ENCODE data around the gene MRLN. TPM values are rescaled to one million over a fixed set of nuclear protein-coding genes. Genes with fewer than 3 reads are reported as not detected.

MRLN gene
- polyA plus RNA-seq, 1 of the 3 experiments (the other 2 are of a cell fraction): not detected

DNA sequence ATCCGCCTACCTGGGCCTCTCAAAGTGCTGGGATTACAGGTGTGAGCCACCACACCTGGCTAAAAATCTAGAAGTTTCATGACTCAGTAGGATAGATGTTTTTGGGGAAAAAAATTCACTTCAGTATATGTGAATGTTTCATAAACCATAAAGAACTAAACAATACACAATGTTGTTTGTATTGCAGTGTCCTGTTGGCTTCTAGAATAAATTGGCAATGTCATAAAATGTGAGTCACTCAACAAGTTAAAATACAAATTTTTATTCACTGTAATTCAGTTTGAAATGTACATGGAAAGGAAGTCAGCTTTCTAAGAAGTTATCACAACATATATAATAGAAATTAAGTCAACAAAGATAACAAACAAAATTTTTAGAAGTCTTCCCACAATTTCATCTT lies 16.5 kb downstream of the MRLN start:
- CTCF ChIA-PET: no interaction called here
- Histone ChIP-seq H3K79me2 (ENCODE audit: insufficient read depth) (no peaks in the 10 kb centered on the region), H4K20me1 (ENCODE audit: insufficient read depth) (no peaks in the 10 kb centered on the region), H3K9me2 (no peaks in the 10 kb centered on the region), H2AFZ (ENCODE audit: low read depth) (no peak overlapping the region), H3K36me3 (replicated peaks in 1 of 2; ENCODE audit: control insufficient read depth in 1 of 2, insufficient read depth in 2 of 2, low read length in 1 of 2) (no peaks in the 10 kb centered on the region), H3K27me3 (ENCODE audit: insufficient read depth) (no peaks in the 10 kb centered on the region), H3K9me3 (no peaks in the 10 kb centered on the region), H3K4me2 (no peak overlapping the region), H3F3A (replicated peaks; ENCODE audit: insufficient read depth) (no peaks in the 10 kb centered on the region), H3K9ac (no peak overlapping the region), H3K4me1 (ENCODE audit: control insufficient read depth in 1 of 2, insufficient read depth in 2 of 2, low read depth in 1 of 2, low read length in 1 of 2) (no peaks in the 10 kb centered on the region), H3K4me3 (ENCODE audit: low read depth in 2 of 2, low read length in 1 of 2) (no peak overlapping the region), H3K27ac (ENCODE audit: low read depth in 2 of 2, low read length in 1 of 2) (no peak overlapping the region)
- 36% methylated on average over 1 of the region's 1 CpG for WGBS (ENCODE audit: low lambda C conversion rate)
- no peak for DNase-seq
- POLR2A ChIA-PET: no interaction called here
- TF ChIP-seq FOXM1 (IDR thresholded peaks at IDR 0.05; ENCODE audit: low read depth): no peak
- TF ChIP-seq, protein P1, sequence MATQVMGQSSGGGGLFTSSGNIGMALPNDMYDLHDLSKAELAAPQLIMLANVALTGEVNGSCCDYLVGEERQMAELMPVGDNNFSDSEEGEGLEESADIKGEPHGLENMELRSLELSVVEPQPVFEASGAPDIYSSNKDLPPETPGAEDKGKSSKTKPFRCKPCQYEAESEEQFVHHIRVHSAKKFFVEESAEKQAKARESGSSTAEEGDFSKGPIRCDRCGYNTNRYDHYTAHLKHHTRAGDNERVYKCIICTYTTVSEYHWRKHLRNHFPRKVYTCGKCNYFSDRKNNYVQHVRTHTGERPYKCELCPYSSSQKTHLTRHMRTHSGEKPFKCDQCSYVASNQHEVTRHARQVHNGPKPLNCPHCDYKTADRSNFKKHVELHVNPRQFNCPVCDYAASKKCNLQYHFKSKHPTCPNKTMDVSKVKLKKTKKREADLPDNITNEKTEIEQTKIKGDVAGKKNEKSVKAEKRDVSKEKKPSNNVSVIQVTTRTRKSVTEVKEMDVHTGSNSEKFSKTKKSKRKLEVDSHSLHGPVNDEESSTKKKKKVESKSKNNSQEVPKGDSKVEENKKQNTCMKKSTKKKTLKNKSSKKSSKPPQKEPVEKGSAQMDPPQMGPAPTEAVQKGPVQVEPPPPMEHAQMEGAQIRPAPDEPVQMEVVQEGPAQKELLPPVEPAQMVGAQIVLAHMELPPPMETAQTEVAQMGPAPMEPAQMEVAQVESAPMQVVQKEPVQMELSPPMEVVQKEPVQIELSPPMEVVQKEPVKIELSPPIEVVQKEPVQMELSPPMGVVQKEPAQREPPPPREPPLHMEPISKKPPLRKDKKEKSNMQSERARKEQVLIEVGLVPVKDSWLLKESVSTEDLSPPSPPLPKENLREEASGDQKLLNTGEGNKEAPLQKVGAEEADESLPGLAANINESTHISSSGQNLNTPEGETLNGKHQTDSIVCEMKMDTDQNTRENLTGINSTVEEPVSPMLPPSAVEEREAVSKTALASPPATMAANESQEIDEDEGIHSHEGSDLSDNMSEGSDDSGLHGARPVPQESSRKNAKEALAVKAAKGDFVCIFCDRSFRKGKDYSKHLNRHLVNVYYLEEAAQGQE (IDR thresholded peaks at IDR 0.05; ENCODE audit: low read depth, low read length): no peak
- TF ChIP-seq FOXJ3 (CRISPR knock-in tag; IDR thresholded peaks at IDR 0.05): no peak
- TF ChIP-seq EP300 (IDR thresholded peaks at IDR 0.05; ENCODE audit: borderline replicate concordance in 1 of 2, low read depth in 1 of 2, low read length in 1 of 2): no peak

DNA sequence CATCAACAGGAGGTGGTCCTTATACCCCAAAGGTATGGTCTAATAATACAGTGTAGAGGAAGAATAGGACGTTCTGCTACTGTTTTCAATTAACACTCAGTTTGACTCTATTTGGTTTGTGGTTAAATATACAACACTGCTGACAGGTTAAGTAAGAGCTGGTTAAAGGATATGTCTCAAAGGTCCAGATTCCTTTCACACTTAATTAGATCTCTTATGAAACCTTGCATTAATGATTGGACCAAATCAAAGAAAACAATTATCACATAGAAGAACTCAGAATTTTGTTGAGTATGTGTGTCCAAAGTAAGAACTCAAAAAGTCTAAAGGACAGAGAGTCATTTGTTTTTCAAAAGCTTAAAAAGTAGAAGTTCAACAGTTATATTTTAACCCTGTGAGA lies 18.0 kb downstream of the MRLN start:
- DNase-seq: no peak
- Histone ChIP-seq H3K4me2 (no peak overlapping the region), H3K79me2 (ENCODE audit: insufficient read depth) (no peaks in the 10 kb centered on the region), H3F3A (replicated peaks; ENCODE audit: insufficient read depth) (no peaks in the 10 kb centered on the region), H3K36me3 (replicated peaks in 1 of 2; ENCODE audit: control insufficient read depth in 1 of 2, insufficient read depth in 2 of 2, low read length in 1 of 2) (no peaks in the 10 kb centered on the region), H3K27ac (ENCODE audit: low read depth in 2 of 2, low read length in 1 of 2) (no peak overlapping the region), H3K9ac (no peak overlapping the region), H2AFZ (ENCODE audit: low read depth) (no peak overlapping the region), H3K4me1 (ENCODE audit: control insufficient read depth in 1 of 2, insufficient read depth in 2 of 2, low read depth in 1 of 2, low read length in 1 of 2) (no peaks in the 10 kb centered on the region), H3K27me3 (ENCODE audit: insufficient read depth) (no peaks in the 10 kb centered on the region), H3K9me3 (no peaks in the 10 kb centered on the region), H3K4me3 (ENCODE audit: low read depth in 2 of 2, low read length in 1 of 2) (no peak overlapping the region), H3K9me2 (no peaks in the 10 kb centered on the region), H4K20me1 (ENCODE audit: insufficient read depth) (no peaks in the 10 kb centered on the region)
- TF ChIP-seq ELF1 (IDR thresholded peaks at IDR 0.05): no peak
- no peak for TF ChIP-seq CHD2 (IDR thresholded peaks at IDR 0.05; ENCODE audit: low read length, partially characterized antibody)
- TF ChIP-seq NFIC (IDR thresholded peaks at IDR 0.05; ENCODE audit: borderline replicate concordance): no peak
- TF ChIP-seq, protein P2, sequence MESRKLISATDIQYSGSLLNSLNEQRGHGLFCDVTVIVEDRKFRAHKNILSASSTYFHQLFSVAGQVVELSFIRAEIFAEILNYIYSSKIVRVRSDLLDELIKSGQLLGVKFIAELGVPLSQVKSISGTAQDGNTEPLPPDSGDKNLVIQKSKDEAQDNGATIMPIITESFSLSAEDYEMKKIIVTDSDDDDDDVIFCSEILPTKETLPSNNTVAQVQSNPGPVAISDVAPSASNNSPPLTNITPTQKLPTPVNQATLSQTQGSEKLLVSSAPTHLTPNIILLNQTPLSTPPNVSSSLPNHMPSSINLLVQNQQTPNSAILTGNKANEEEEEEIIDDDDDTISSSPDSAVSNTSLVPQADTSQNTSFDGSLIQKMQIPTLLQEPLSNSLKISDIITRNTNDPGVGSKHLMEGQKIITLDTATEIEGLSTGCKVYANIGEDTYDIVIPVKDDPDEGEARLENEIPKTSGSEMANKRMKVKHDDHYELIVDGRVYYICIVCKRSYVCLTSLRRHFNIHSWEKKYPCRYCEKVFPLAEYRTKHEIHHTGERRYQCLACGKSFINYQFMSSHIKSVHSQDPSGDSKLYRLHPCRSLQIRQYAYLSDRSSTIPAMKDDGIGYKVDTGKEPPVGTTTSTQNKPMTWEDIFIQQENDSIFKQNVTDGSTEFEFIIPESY (IDR thresholded peaks at IDR 0.05; ENCODE audit: borderline replicate concordance, low read depth): no peak
- TF ChIP-seq, protein P3, sequence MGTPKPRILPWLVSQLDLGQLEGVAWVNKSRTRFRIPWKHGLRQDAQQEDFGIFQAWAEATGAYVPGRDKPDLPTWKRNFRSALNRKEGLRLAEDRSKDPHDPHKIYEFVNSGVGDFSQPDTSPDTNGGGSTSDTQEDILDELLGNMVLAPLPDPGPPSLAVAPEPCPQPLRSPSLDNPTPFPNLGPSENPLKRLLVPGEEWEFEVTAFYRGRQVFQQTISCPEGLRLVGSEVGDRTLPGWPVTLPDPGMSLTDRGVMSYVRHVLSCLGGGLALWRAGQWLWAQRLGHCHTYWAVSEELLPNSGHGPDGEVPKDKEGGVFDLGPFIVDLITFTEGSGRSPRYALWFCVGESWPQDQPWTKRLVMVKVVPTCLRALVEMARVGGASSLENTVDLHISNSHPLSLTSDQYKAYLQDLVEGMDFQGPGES (IDR thresholded peaks at IDR 0.05; ENCODE audit: low read depth, low read length): no peak
- TF ChIP-seq, protein P4, sequence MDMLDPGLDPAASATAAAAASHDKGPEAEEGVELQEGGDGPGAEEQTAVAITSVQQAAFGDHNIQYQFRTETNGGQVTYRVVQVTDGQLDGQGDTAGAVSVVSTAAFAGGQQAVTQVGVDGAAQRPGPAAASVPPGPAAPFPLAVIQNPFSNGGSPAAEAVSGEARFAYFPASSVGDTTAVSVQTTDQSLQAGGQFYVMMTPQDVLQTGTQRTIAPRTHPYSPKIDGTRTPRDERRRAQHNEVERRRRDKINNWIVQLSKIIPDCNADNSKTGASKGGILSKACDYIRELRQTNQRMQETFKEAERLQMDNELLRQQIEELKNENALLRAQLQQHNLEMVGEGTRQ (IDR thresholded peaks at IDR 0.05; ENCODE audit: borderline replicate concordance, low read depth, low read length): no peak
- TF ChIP-seq JUND (IDR thresholded peaks at IDR 0.05): no peak
- TF ChIP-seq RXRA (IDR thresholded peaks at IDR 0.05; ENCODE audit: borderline replicate concordance, low read depth): no peak
- TF ChIP-seq GATA2 (CRISPR knock-in tag; IDR thresholded peaks at IDR 0.05): no peak
- TF ChIP-seq TCF12 (IDR thresholded peaks at IDR 0.05): no peak
- no peak for TF ChIP-seq RFX5 (IDR thresholded peaks at IDR 0.05; ENCODE audit: low read length)
- TF ChIP-seq, protein P1 (IDR thresholded peaks at IDR 0.05; ENCODE audit: low read depth, low read length): no peak
- TF ChIP-seq SIN3A (IDR thresholded peaks at IDR 0.05; ENCODE audit: borderline replicate concordance, low read depth, low read length): no peak
- TF ChIP-seq, protein P5, sequence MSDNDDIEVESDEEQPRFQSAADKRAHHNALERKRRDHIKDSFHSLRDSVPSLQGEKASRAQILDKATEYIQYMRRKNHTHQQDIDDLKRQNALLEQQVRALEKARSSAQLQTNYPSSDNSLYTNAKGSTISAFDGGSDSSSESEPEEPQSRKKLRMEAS (IDR thresholded peaks at IDR 0.05; ENCODE audit: low read depth): no peak
- 15% methylated on average over 1 of the region's 1 CpG for WGBS (ENCODE audit: low lambda C conversion rate)
- CTCF ChIA-PET: interaction anchor here (0.8 kb wide), 1 partner anchor 12 kb away, joined by 3 read pairs; no protein-coding TSS in a partner anchor
- POLR2A ChIA-PET: no interaction called here

All from SK-N-SH (cell line).